DMS114 treated with DMSO at 0.1 percent for 48 hours (cell line): ENCODE data around the gene KLF7.

Experiments used
- DNase-seq: peaks from one replicate; lab custom pipeline; 2025; ENCODE audit not compliant: unreplicated experiment; lab: John Stamatoyannopoulos, UW

Gene KLF7

DNA sequence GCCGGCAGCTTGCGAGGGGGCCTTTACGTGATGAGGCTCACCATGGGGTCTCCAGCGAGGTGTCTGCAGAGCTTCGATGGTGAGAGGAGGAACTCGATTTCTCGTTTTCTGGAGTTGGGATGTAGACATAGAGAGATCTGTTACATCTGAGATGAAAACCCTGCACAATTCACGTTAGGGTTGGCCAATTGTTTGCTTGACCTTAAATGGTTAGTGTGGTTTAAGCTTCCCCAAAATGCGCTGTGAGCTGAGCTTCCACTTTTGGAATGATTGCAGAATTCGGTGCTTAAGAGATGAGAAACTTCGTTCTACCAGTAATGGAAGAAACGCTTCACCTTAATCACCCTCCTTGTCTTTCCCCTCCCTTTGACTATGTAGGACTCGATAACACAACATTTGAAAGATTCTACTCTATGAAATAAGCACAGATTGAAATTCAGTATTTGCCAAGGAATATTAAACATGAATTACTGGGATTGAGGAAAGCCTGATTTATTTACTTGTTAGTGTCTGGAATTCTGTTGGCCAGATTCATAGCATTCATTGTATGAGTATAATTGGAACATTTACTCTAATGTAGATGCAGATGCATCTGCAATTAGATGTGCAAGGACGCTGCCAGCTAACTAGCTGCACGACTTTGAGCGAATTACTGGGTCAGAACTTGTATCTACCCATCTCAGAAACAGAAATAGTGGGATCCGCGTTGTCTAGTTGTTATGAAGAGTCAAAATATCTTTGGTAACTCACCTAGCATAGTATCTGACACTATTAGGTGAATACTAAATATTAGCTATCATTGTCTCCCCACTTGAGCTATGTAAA is 1.6 kb upstream of the KLF7 start:
- DNase-seq, result no peak

DNA sequence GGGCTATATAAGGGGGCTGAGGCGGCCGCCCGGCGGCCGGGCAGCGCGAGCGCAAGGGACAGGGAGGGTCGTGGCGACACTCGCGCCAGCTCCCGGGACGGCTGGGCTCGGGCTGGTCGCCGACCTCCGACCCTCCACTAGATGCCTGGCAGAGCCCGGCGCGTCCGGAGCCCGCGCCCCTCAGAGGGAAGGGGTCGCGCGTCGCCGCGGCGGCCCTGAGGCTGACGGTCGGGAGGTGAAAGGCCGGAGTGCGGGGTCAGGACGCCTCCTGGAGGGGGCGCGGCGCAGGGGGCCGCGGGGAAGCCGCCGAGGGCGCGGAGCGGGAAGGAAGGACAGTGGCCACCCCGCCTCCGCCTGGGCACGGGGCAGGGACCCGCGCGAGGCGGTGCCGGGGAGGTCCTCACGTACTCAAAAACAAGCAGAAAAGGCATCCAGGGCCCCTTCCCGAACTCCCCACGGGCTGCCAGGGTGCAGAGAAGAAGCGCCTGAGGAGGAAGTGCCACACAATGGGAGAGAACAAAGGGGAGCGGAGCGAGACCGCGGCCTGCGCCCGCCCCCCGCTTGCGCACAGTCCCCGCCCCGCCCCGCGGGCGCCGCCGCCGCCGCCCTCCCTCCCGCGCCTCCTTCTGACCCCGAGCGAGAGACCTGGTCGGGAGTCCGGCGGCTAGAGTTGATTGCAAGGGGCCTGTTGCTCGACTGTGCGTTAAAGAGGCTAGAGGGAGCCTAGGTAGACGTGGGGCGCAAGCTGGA is 776 bp upstream of the KLF7 start:
- DNase-seq, result peak; percentile 43

- peak; percentile 92 for DNase-seq
Observed at GRCh38 chr2:207166039-207166348, 246 bp upstream of the KLF7 start.

GRCh38 chr2:207164006-207164831 is 1.5 kb downstream of the KLF7 start:
- DNase-seq, result no peak

DNA sequence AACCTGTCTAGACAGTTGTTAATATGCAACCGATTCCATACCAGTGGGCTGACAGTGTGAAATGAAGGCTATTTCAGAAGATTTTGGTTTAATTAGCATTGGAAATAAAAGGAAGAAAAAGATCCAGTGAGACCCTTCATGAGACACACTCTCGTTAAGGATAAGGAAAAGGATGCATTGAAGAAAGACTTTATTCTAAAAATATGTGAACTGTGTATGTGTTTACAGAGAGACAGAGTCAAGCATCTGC is 2.1 kb downstream of the KLF7 start:
- DNase-seq, result no peak

GRCh38 chr2:207163053-207163755 is 2.5 kb downstream of the KLF7 start:
- no peak for DNase-seq

DNA sequence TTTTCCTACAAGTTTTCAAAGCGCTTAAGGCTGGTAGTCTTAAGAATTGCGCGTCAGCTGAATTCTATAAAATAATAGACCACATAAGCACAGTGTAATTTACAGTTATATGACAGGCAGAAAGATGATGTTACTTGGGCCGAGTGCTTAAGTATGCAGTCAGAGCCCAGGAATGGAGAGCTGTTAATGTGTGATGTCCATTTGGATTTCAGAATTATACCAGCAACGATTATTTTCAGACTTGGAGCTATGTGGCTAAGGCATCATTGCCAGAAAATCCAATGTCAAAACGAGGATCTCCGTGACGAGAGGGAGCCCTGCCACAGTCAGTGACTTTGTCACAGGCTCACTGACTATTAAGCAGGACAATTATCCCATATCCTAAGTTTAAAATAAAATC is 3.4 kb downstream of the KLF7 start:
- DNase-seq, result no peak

DNA sequence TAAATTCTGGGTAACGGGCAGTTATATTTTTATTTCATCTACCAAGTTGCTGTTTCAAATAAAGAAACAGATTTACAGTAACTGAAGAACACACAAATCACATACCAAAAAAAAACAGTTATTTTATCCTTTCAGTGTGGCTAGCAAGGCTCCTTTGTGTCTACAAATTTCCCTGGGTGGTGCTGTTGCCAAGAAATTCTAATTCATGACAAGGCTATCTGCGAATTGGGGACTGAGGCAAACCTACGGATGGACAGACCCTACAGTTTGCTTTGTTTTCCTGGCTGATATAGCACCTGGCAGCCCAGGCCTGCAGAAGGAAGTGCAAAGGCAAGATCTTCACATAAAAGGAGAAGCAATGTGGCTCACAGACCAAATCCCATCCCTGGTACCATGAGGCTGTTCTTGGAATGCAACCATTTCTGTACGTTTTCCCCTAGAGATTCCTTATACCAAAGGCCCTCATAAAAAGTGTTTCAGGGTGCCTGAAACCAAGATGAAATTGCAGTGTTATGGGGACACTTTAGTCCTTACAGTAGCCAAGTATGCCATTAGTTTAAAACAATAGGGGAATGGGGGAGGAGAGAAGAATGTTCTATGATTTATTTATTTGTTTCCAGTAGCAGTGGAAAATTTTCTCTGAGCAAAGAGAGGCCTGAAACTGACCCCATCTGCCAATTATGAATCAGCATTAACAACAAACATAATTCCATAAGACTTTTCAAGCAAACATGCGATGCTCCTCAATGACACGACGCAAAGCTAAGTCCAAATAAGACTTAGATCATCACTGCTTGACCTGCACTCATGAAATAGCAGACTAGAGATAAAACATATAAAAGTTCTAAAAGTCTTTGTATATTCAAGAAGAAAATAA is 4.3 kb downstream of the KLF7 start:
- no peak for DNase-seq

GRCh38 chr2:207160115-207160514 is 5.6 kb downstream of the KLF7 start:
- no peak for DNase-seq

GRCh38 chr2:207159002-207159401 is 6.7 kb downstream of the KLF7 start:
- no peak for DNase-seq

GRCh38 chr2:207157731-207158130 is 8.0 kb downstream of the KLF7 start:
- no peak for DNase-seq

DNA sequence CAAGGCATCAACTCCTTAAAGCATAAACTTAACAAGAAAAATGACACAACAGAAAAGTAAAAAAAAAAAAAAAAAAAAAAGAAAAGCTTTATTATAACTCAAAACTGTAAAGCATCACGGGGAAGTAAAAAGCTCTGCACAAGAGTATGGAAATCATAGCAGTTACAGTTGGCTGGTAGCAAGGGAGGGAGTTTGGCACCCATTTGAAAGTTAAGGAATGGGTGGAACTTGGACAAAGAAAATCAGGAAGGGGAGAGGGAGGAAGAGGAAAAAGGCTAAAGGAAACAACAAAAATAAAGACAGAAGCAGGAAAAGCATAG is 8.6 kb downstream of the KLF7 start:
- DNase-seq, result no peak

GRCh38 chr2:207156451-207157161 is 9.1 kb downstream of the KLF7 start:
- no peak for DNase-seq

- DNase-seq, result no peak
Observed at GRCh38 chr2:207155516-207156444, 10.0 kb downstream of the KLF7 start.

DNA sequence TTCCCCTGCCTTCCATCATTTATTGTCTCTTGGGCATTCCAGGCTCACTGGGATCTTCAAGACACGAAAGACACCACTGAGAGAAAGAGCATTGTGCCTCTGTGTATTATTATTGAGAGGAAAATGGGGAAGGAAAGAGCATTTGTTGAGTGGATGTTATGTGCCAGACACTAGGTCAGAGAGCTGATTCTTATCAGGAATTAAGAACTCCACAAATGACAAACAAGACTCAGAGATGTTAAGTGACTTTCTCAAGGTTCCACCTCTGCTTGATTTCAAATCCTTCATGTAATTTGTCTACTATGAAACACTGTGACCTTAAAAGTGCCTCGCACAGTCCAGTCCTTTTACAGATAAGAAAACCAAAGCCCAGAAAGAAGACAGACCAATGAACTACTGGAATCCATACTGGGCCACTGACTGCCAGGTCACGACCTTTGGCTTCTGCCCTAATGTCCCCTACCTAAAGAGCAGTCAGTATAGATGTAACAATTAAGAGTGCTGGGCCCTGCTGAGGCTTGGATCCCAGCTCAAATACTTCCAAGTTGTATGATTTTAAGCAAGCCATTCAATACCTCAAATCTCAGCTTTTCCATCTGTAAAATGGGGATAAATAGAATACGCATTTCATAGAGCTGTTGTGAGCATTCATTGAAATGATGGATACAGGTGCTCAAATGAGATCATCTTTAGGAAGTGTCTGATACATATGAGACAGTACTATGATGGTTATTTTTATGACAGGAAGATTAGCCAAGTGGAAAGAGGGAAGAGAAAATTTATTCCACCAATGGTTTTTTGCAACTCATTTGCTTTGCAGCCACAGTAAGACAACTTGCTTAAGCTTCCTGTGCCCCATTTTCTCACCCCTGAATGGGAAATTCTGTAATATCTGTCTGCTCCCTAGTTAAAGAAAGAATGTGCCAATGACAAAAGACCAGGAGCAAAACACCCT is 10.9 kb downstream of the KLF7 start:
- no peak for DNase-seq

- DNase-seq, result no peak
Observed at GRCh38 chr2:207153266-207153975, 12.3 kb downstream of the KLF7 start.

DNA sequence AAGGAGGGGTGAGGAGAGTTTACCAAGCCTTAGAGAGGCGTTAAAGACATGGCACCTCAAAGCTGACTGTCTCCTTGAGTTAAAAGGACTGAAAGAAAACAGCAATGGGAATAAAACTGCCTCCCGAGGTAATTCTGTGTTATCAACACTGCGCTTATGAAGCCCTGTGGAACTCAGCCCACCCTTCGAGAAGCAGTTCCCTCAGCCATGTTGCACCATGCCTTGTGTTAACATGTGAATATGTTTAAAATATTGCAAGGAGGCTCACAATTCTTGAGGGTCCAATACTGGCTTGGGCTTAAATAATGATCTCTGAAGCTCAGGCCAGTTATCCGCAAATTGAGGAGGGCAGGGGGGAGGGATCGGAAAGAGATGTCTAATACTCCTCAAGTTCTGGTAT is 14.7 kb downstream of the KLF7 start:
- DNase-seq, result no peak
